ENCODE results near the gene HIVEP1. TPM values are rescaled to one million over a fixed set of nuclear protein-coding genes. Genes with fewer than 3 reads are reported as not detected.

The HIVEP1 gene
- polyA plus RNA-seq, 4 donors = 22.6 to 25.8 (median 23.8) TPM

- no peak for DNase-seq (ENCODE audit: low read depth in 4 of 4, low spot score in 3 of 4)
Measured at GRCh38 chr6:12111363-12111670, 99.2 kb downstream of the HIVEP1 start.

- DNase-seq (ENCODE audit: low read depth in 4 of 4, low spot score in 3 of 4) = no peak
Measured at GRCh38 chr6:12112540-12113189, 100.6 kb downstream of the HIVEP1 start.

- no peak for DNase-seq (ENCODE audit: low read depth in 4 of 4, low spot score in 3 of 4)
Measured at GRCh38 chr6:12113190-12113577, 101.1 kb downstream of the HIVEP1 start.

- no peak for DNase-seq (ENCODE audit: low read depth in 4 of 4, low spot score in 3 of 4)
Measured at GRCh38 chr6:12114055-12114503, 102.0 kb downstream of the HIVEP1 start.

- DNase-seq (ENCODE audit: low read depth in 4 of 4, low spot score in 3 of 4) = no peak
Measured at GRCh38 chr6:12115001-12115400, 102.9 kb downstream of the HIVEP1 start.

GRCh38 chr6:12115492-12115891 lies 103.4 kb downstream of the HIVEP1 start:
- DNase-seq (ENCODE audit: low read depth in 4 of 4, low spot score in 3 of 4) = no peak

- DNase-seq (ENCODE audit: low read depth in 4 of 4, low spot score in 3 of 4) = no peak
Measured at GRCh38 chr6:12116264-12116800, 104.2 kb downstream of the HIVEP1 start.

- no peak for DNase-seq (ENCODE audit: low read depth in 4 of 4, low spot score in 3 of 4)
Measured at GRCh38 chr6:12116978-12117377, 104.9 kb downstream of the HIVEP1 start.

- DNase-seq (ENCODE audit: low read depth in 4 of 4, low spot score in 3 of 4) = no peak
Measured at GRCh38 chr6:12118607-12119006, 106.5 kb downstream of the HIVEP1 start.

- peak; percentile 2 to 18 (median 12) for DNase-seq (ENCODE audit: low read depth in 4 of 4, low spot score in 3 of 4)
Measured at GRCh38 chr6:12119085-12119588, 107.0 kb downstream of the HIVEP1 start.

- no peak for DNase-seq (ENCODE audit: low read depth in 4 of 4, low spot score in 3 of 4)
Measured at GRCh38 chr6:12125396-12125795, 113.3 kb downstream of the HIVEP1 start.

GRCh38 chr6:12126051-12126450 lies 113.9 kb downstream of the HIVEP1 start:
- no peak for DNase-seq (ENCODE audit: low read depth in 4 of 4, low spot score in 3 of 4)

- DNase-seq (ENCODE audit: low read depth in 4 of 4, low spot score in 3 of 4) = no peak
Measured at GRCh38 chr6:12129523-12129922, 117.4 kb downstream of the HIVEP1 start.

GRCh38 chr6:12132351-12133222 lies 120.5 kb downstream of the HIVEP1 start:
- no peak for DNase-seq (ENCODE audit: low read depth in 4 of 4, low spot score in 3 of 4)

- no peak for DNase-seq (ENCODE audit: low read depth in 4 of 4, low spot score in 3 of 4)
Measured at GRCh38 chr6:12134581-12134980, 122.5 kb downstream of the HIVEP1 start.

- no peak for DNase-seq (ENCODE audit: low read depth in 4 of 4, low spot score in 3 of 4)
Measured at GRCh38 chr6:12134991-12135390, 122.9 kb downstream of the HIVEP1 start.

- no peak for DNase-seq (ENCODE audit: low read depth in 4 of 4, low spot score in 3 of 4)
Measured at GRCh38 chr6:12136905-12137304, 124.8 kb downstream of the HIVEP1 start.

- DNase-seq (ENCODE audit: low read depth in 4 of 4, low spot score in 3 of 4) = no peak
Measured at GRCh38 chr6:12137480-12137879, 125.4 kb downstream of the HIVEP1 start.

- no peak for DNase-seq (ENCODE audit: low read depth in 4 of 4, low spot score in 3 of 4)
Measured at GRCh38 chr6:12138381-12138780, 126.3 kb downstream of the HIVEP1 start.

- no peak for DNase-seq (ENCODE audit: low read depth in 4 of 4, low spot score in 3 of 4)
Measured at GRCh38 chr6:12138936-12139335, 126.8 kb downstream of the HIVEP1 start.

- no peak for DNase-seq (ENCODE audit: low read depth in 4 of 4, low spot score in 3 of 4)
Measured at GRCh38 chr6:12147557-12148316, 135.6 kb downstream of the HIVEP1 start.

Data from left renal pelvis (tissue), 4 donors.